SJCRH30 (cell line): ENCODE measurements around the gene CACNB2. TPM values are rescaled to one million over a fixed set of nuclear protein-coding genes. Genes with fewer than 3 reads are reported as not detected.
A peak's percentile ranks its signal among the peaks of the same experiment; 100 is the strongest.
"Not testable (repeated sequence)": the region's sequence is repeated elsewhere in the genome, so short reads cannot be mapped to it uniquely, and the experiment has no call there.

Experiments
- DNase-seq, 2 experiments: peaks; one replicate each; pipeline ENCODE4 v3.0.0-alpha.2; 2015 to 2020
- H3K27ac ChIP-seq: fragments of 250-450 bp; sonication (Bioruptor Pico); 2 replicates; pipeline ENCODE4 v1.5.1; 2020; ENCODE audit warnings: mild to moderate bottlenecking, moderate library complexity
- H3K27me3 ChIP-seq: fragments of 250-450 bp; sonication (Bioruptor Pico); 2 replicates; pipeline ENCODE4 v1.5.1; 2020; ENCODE audit warnings: mild to moderate bottlenecking, moderate library complexity
- H3K36me3 ChIP-seq: fragments of 250-450 bp; sonication (Bioruptor Pico); 2 replicates; pipeline ENCODE4 v1.5.1; 2020; ENCODE audit warnings: mild to moderate bottlenecking, moderate library complexity
- H3K4me1 ChIP-seq: fragments of 250-450 bp; sonication (Bioruptor Pico); 2 replicates; pipeline ENCODE4 v1.5.1; 2020; ENCODE audit warnings: mild to moderate bottlenecking, moderate library complexity
- H3K4me3 ChIP-seq: fragments of 250-450 bp; sonication (Bioruptor Pico); 2 replicates; pipeline ENCODE4 v1.5.1; 2020; ENCODE audit warnings: mild to moderate bottlenecking, moderate library complexity
- H3K9me3 ChIP-seq: fragments of 250-450 bp; sonication (Bioruptor Pico); replicated peaks from 2 replicates; pipeline ENCODE4 v1.5.1; 2020; ENCODE audit warnings: mild to moderate bottlenecking, moderate library complexity
- total RNA-seq: library from RNA; depleted of rRNA; stranded (reverse); fragments of >200 nt; shearing (Covaris generic); gene quantifications from 2 replicates; pipeline ENCODE4 v1.2.3, GENCODE V29; 2014

CACNB2 gene
- total RNA-seq, 1 experiment from 2014 or later, result 0.04 TPM

DNA sequence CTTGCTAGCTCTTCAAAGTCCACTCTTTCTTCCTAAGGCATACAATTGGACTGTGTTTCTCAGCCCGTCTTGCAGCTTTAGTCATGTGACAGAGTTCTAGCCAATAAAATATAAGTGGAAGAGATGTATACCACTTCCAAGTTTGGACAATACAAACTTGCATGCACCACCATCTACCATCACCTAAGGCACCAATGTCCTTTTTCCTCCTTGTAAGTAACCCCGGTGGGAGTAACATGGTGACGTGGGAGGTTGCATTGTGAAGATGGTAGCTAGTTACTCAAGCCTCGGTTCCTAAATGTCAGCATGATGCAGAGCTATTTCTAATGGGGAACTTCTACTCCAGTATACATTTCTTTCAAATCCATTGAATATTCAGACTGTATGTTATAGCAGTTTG, 5.3 kb upstream of the CACNB2 start:
- no peak overlapping the region for H3K27ac ChIP-seq
- H3K9me3 ChIP-seq, result no peaks in the 10 kb centered on the region
- DNase-seq, result no peak
- H3K4me3 ChIP-seq, result no peak overlapping the region
- H3K36me3 ChIP-seq, result no peaks in the 10 kb centered on the region
- H3K27me3 ChIP-seq, result no peaks in the 10 kb centered on the region
- no peaks in the 10 kb centered on the region for H3K4me1 ChIP-seq

GRCh38 chr10:18136073-18136791, 4.0 kb upstream of the CACNB2 start:
- no peaks in the 10 kb centered on the region for H3K9me3 ChIP-seq
- H3K27me3 ChIP-seq, result no peaks in the 10 kb centered on the region
- H3K27ac ChIP-seq, result no peak overlapping the region
- H3K36me3 ChIP-seq, result no peaks in the 10 kb centered on the region
- no peaks in the 10 kb centered on the region for H3K4me1 ChIP-seq
- DNase-seq, result no peak
- H3K4me3 ChIP-seq, result no peak overlapping the region

DNA sequence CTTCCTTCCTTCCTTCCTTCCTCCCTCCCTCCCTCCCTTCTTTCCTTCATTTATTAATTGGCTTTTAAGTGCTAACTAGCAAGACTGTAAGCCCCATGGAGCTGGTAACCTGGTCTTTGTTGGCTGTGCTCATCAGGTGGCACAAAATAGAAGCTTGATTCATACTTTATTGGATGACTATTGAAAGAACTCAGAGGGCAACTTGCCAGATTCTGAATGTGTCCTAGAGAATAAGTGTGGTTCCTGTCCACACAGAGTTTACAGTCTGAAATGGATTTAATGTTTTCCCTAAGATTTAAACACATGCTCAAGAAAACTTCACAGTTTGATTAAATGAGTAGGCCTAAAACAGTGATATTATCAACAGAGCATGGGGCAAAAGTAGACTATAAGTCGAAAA, 3.1 kb upstream of the CACNB2 start:
- H3K9me3 ChIP-seq, result no peaks in the 10 kb centered on the region
- no peak overlapping the region for H3K27ac ChIP-seq
- no peak for DNase-seq
- H3K4me3 ChIP-seq, result no peak overlapping the region
- no peaks in the 10 kb centered on the region for H3K36me3 ChIP-seq
- H3K27me3 ChIP-seq, result no peaks in the 10 kb centered on the region
- H3K4me1 ChIP-seq, result no peaks in the 10 kb centered on the region

DNA sequence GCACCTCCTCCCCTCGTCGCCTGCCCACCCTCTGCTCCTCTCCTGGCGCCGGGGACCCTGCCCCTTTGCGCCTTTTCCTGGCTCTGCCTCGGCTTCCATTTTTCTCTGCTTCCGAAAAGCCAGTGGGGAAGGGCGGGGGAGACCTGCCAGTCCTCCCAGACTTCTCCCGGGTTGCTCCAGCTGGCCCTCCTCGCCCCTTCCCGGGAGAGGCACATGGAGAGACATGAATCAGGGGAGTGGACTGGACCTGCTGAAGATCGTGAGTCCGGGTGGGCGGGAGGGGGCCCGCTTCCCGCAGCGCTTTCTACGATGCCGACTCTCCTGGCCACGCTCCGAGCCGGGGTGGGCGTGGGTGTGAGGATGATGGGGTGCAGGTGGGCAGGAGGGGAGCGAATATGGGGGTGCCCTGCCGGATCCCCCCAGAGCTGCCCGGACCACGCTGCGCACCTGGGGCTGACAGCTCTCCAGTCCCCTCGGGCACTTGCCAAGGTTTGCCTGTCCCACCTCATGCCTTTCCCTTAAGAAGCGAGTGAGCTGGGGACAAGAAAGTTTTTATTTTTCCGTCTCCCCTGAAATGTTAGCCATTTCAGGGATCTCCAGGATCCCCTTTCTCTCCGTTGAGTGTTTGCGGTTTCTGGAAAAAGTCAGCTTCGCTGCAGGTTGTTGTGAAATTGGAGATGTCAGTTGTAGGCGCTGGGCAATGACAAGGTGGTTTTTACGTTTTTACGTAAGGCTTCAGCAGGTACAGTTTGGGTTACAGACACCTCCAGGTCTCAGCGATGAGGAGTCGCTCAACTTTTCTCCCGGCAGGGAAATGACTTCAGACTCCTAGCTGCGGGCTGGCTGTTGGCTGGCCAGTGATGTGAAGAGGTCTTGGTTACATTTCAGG, 977 bp downstream of the CACNB2 start:
- Histone ChIP-seq H3K9me3 (no peaks in the 10 kb centered on the region), H3K36me3 (no peaks in the 10 kb centered on the region), H3K27ac (no peak overlapping the region), H3K4me1 (no peaks in the 10 kb centered on the region), H3K4me3 (no peak overlapping the region), H3K27me3 (no peaks in the 10 kb centered on the region)
- DNase-seq, result no peak

DNA sequence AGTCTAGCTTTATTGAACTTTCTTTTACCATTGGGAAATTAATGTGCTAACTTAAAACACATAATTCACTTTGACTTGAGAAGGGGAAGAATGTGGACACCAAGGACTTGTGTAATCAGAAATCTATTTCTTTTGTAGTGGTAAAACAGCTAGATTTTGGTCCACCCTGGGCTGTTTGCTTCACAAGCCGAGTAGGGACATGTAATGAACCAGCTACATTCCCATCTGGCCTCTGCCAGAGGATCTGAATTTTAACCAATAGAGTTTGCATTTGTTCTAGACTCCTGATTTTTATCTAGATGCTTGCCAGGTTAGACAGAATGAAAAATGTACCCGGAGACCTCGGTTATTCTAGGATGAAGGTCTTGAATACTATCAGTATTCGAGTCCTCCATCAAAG, 1.9 kb downstream of the CACNB2 start:
- Histone ChIP-seq H3K9me3 (no peaks in the 10 kb centered on the region), H3K4me1 (no peaks in the 10 kb centered on the region), H3K27me3 (no peaks in the 10 kb centered on the region), H3K36me3 (no peaks in the 10 kb centered on the region), H3K4me3 (no peak overlapping the region), H3K27ac (no peak overlapping the region)
- DNase-seq, result no peak

DNA sequence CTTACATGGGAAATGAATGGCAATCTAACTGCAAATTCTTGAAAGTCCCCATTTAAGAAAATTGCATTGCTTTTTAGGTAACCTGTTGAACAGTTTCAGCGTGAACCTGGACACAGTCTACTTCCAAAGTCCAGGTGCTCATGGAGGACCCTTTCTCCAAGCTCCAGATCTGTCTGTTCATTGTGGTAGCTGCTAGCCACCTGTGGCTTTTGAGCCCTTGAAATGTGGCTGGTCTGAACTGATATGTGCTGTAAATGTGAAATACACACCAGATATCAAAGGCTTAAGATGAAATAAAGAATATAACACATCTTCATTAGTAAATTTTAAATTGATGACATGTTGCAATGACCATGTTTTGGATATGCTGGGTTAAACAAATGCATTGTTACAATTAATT, 4.2 kb downstream of the CACNB2 start:
- H3K27me3 ChIP-seq, result no peaks in the 10 kb centered on the region
- DNase-seq, result no peak
- no peak overlapping the region for H3K27ac ChIP-seq
- no peaks in the 10 kb centered on the region for H3K36me3 ChIP-seq
- H3K4me1 ChIP-seq, result no peaks in the 10 kb centered on the region
- H3K9me3 ChIP-seq, result no peaks in the 10 kb centered on the region
- no peak overlapping the region for H3K4me3 ChIP-seq

- DNase-seq, result peak in 1 of 2 experiments; percentile 3
- no peaks in the 10 kb centered on the region for H3K9me3 ChIP-seq
- H3K4me1 ChIP-seq, result no peaks in the 10 kb centered on the region
- H3K27me3 ChIP-seq, result no peaks in the 10 kb centered on the region
- H3K36me3 ChIP-seq, result no peaks in the 10 kb centered on the region
- no peak overlapping the region for H3K4me3 ChIP-seq
- no peak overlapping the region for H3K27ac ChIP-seq
These were observed 4.7 kb downstream of the CACNB2 start for GRCh38 chr10:18144928-18145327.

- Histone ChIP-seq H3K27ac (no peak overlapping the region), H3K4me3 (no peak overlapping the region), H3K27me3 (no peaks in the 10 kb centered on the region), H3K4me1 (no peaks in the 10 kb centered on the region), H3K36me3 (no peaks in the 10 kb centered on the region), H3K9me3 (no peaks in the 10 kb centered on the region)
- DNase-seq, result no peak
These were observed 5.4 kb downstream of the CACNB2 start for GRCh38 chr10:18145652-18146051.

DNA sequence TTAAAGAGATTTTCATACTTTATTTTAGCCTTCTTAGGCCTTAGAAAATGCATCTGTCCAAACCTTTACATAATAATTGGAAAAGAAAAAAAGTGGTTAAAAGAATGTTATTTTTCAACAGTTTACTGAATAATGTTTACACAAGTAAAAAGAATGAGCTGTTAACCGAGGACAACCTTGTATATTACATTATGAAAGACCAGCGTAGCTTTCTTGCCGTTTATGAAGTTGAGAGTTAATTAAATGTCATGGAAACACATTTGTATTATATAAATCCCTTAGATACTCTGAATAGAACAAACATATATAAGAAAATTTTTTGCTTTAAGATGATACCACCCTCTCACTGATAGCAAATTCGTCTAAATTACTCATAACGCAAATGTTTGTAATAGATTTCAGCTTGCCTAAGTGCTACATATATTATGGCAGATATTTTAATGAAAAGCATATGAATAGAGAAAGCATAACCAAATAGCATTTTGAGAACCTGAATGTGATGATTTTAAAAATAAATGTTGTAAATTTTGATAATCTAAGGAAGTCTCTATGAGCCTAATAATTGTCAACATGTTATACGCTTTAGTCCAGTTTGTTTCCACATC, 9.1 kb downstream of the CACNB2 start:
- Histone ChIP-seq H3K27ac (no peak overlapping the region), H3K27me3 (no peaks in the 10 kb centered on the region), H3K4me3 (no peak overlapping the region), H3K36me3 (no peaks in the 10 kb centered on the region), H3K4me1 (no peaks in the 10 kb centered on the region), H3K9me3 (no peaks in the 10 kb centered on the region)
- DNase-seq, result no peak

DNA sequence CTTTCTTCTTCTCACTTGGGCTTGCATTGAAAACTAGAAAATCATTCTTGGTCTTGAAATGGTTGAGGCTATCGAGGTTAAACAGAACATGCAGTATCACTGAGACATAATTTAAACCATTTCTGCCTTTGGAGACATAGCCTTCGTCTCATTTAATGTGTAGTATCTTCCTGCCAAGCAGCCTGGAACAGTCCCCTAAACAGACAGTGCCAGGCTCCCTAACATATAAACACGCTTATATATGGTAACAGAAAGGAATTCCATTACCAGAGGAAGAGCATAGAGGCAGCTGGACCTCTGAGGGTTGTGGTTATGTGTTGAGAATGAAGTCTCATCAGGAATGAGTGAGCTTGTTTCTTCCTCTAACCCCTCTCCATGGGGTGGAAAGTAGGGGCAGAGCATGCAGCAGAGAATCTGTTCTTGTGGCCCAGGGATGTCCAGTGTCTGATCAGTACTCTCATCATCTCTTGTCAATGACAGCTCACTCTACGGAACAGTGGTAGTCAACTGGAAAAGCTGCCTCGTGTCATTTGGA, 11.2 kb downstream of the CACNB2 start:
- no peaks in the 10 kb centered on the region for H3K4me1 ChIP-seq
- H3K9me3 ChIP-seq, result no peaks in the 10 kb centered on the region

GRCh38 chr10:18153381-18153780, 13.2 kb downstream of the CACNB2 start:
- H3K4me1 ChIP-seq, H3K27ac ChIP-seq, H3K36me3 ChIP-seq, DNase-seq, H3K4me3 ChIP-seq, H3K9me3 ChIP-seq, H3K27me3 ChIP-seq: not testable (repeated sequence)

More for the DNA sequence above, 11.2 kb downstream of the CACNB2 start:
- no peak for DNase-seq
- H3K27ac ChIP-seq, result no peak overlapping the region
- no peaks in the 10 kb centered on the region for H3K36me3 ChIP-seq
- no peak overlapping the region for H3K4me3 ChIP-seq
- no peaks in the 10 kb centered on the region for H3K27me3 ChIP-seq

DNA sequence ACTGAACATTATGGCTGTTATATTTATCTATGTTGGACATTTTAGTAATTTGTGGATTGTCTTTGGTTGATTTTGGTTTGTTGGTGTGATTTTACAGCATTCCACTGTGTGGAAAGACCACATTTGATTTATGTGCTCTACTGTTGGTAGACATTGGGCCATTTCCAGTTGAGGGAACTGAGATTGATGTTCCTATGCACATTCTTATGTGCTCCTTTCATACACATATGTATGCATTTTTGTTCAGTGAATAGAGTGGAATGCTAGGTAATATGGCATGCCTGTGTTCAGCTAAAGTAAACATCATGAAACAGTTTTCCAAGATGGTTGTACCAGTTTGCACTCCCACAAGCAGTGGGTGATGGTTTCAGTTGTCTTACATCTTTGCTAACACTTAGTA, 15.1 kb downstream of the CACNB2 start:
- no peaks in the 10 kb centered on the region for H3K27me3 ChIP-seq
- H3K4me1 ChIP-seq, result peaks cover 9% of the 10 kb centered on the region
- no peak overlapping the region for H3K4me3 ChIP-seq
- no peak overlapping the region for H3K27ac ChIP-seq
- no peak for DNase-seq
- no peaks in the 10 kb centered on the region for H3K9me3 ChIP-seq
- H3K36me3 ChIP-seq, result no peaks in the 10 kb centered on the region

DNA sequence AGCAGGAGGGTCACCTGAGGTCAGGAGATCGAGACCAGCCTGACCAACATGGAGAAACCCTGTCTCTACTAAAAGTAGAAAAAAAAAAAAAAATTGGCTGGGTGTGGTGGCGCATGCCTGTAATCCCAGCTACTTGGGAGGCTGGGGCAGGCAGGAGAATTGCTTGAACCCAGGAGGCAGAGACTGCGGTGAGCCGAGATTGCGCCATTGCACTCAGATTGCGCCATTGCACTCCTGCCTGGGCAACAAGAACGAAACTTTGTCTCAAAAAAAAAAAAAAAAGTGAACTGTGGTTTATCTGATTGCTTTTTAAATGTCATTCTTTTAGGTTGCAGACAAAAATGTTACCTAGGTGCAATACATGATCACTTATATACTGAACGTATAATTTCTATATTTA, 16.6 kb downstream of the CACNB2 start:
- H3K36me3 ChIP-seq, H3K4me1 ChIP-seq, H3K4me3 ChIP-seq, DNase-seq, H3K9me3 ChIP-seq, H3K27me3 ChIP-seq, H3K27ac ChIP-seq: not testable (repeated sequence)

DNA sequence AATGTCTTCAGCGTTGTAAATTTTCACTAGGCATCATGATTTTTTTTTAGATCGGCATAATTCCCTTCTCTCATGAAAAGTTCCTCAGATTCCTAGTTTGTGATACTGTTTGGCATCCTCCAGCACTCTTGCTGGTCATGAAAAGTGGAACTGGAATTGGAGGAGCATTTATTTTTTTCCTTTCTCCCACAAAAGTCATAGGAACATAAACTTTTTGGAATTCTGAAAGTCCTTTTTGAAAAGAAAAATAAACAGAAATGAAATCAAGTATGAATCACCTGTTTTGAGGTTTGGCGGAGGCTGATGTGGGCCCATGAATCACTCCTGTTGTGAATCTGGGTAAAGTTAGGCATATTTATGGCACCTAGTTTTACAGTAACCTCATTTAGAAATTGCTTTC, 17.7 kb downstream of the CACNB2 start:
- H3K4me3 ChIP-seq, result no peak overlapping the region
- H3K27ac ChIP-seq, result no peak overlapping the region
- H3K4me1 ChIP-seq, result peaks cover 9% of the 10 kb centered on the region
- H3K36me3 ChIP-seq, result no peaks in the 10 kb centered on the region
- H3K9me3 ChIP-seq, result no peaks in the 10 kb centered on the region
- H3K27me3 ChIP-seq, result no peaks in the 10 kb centered on the region
- DNase-seq, result peak; percentile 13 to 55

GRCh38 chr10:18158773-18159265, 18.6 kb downstream of the CACNB2 start:
- no peaks in the 10 kb centered on the region for H3K27me3 ChIP-seq
- DNase-seq, result peak in 1 of 2 experiments; percentile 5
- H3K9me3 ChIP-seq, result no peaks in the 10 kb centered on the region
- H3K36me3 ChIP-seq, result no peaks in the 10 kb centered on the region
- H3K4me3 ChIP-seq, result no peak overlapping the region
- peaks cover 11% of the 10 kb centered on the region for H3K4me1 ChIP-seq
- no peak overlapping the region for H3K27ac ChIP-seq
